Left lobe of liver (tissue), 2 donors: ENCODE measurements around the gene CD81. TPM values are rescaled to one million over a fixed set of nuclear protein-coding genes. Genes with fewer than 3 reads are reported as not detected.
"Not testable (repeated sequence)": the region's sequence is repeated elsewhere in the genome, so short reads cannot be mapped to it uniquely, and the experiment has no call there.

ENCODE experiments used
- ATAC-seq: fragments of 200-7000 bp; cut with Tn5 transposase; one replicate; pipeline ENCODE4 v1.9.1; 2020; ENCODE audit warnings: mild to moderate bottlenecking, moderate library complexity
- DNase-seq: peaks from one replicate; pipeline ENCODE4 v3.0.0-alpha.2; 2020; ENCODE audit warnings: low spot score
- total RNA-seq: library from RNA; stranded (reverse); gene quantifications from one replicate; pipeline ENCODE4 v1.2.1, GENCODE V29; 2021
- donor health status: DM: no; HTN: no; CAD: no; lungs with moderate emphysema.
- donor health status: DM: no; HTN: yes; CAD: no.

The CD81 gene, protein sequence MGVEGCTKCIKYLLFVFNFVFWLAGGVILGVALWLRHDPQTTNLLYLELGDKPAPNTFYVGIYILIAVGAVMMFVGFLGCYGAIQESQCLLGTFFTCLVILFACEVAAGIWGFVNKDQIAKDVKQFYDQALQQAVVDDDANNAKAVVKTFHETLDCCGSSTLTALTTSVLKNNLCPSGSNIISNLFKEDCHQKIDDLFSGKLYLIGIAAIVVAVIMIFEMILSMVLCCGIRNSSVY
- total RNA-seq = 564 TPM

- ATAC-seq (peak; percentile 72), DNase-seq (peak; percentile 77)
These were observed at the start of gene CD81 for GRCh38 chr11:2376751-2377451. Gene CD81, plus strand, starts transcription at chr11:2377310. Its CDS starts 240 bp downstream, at chr11:2377550.

DNA sequence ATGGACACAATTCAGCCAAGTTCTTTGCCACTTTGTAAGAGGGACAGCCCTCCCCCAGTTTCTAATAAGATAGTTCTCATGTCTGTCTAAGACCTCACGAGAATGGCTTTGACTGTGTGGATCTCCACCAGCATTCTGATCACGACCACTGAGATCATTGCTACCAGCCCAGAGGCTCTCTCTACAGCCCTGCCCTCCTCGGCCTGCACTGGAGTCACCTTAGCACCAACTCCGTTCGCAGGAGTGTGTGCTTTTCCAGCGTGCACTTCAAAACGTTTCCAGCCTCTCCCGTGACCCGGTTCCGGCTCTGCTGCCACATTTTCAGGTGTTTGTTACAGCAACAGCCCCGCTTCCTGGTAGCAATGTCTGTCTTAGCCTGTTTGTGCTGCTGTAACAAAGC is 49.1 kb upstream of the CD81 start:
- no peak for DNase-seq
- no peak for ATAC-seq

- ATAC-seq (no peak), DNase-seq (no peak)
These were observed 48.3 kb upstream of the CD81 start for GRCh38 chr11:2328656-2329354.

- DNase-seq = no peak
- no peak for ATAC-seq
These were observed 47.6 kb upstream of the CD81 start for GRCh38 chr11:2329551-2329950.

GRCh38 chr11:2330696-2331095 is 46.4 kb upstream of the CD81 start:
- DNase-seq (no peak), ATAC-seq (no peak)

- no peak for ATAC-seq
These were observed 45.7 kb upstream of the CD81 start for GRCh38 chr11:2331404-2331803.

DNA sequence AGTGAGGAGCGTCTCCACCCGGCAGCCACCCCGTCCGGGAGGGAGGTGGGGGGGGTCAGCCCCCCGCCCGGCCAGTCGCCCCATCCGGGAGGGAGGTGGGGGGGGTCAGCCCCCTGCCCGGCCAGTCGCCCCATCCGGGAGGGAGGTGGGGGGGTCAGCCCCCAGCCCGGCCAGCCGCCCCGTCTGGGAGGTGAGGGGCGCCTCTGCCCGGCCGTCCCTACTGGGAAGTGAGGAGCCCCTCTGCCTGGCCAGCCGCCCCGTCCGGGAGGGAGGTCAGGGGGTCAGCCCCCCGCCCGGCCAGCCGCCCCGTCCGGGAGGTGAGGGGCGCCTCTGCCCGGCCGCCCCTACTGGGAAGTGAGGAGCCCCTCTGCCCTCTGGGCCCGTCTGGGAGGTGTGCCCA is 44.5 kb upstream of the CD81 start:
- not testable (repeated sequence) for ATAC-seq, DNase-seq

More at GRCh38 chr11:2331404-2331803, 45.7 kb upstream of the CD81 start:
- no peak for DNase-seq

DNA sequence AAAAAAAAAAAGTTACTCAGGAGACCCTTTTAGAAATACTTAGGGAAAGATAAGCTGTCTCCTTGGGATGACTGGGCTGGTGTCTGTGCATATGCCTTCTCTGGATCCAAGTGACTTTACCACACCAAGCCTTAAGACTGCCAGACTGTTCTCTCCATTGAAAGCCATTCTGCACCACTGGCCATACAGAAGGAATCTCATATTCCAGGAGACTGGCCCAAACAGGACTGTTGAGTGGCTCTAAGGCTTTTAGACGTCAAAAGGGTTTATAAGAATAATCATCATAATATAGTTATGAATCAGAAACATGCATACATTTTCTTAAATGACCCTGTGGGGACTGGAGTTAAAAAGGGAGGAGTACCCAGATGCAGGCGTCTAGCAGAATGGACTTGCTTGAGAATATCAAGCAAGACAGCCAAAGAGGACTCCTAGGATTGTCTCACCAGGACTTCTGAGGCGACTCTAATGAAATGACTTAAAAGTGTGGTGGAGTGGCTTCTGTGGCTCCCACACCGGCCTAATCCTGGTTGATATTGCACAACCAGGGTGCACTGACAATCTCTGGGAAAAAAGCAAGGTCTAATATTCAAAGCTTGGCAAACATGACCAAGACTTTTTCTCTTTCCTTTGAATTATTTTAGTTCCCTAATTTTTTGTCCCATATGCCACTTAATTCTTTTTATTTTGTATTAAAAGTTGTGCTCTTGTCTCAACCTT is 43.5 kb upstream of the CD81 start:
- peak; percentile 84 for ATAC-seq
- not testable (repeated sequence) for DNase-seq

DNA sequence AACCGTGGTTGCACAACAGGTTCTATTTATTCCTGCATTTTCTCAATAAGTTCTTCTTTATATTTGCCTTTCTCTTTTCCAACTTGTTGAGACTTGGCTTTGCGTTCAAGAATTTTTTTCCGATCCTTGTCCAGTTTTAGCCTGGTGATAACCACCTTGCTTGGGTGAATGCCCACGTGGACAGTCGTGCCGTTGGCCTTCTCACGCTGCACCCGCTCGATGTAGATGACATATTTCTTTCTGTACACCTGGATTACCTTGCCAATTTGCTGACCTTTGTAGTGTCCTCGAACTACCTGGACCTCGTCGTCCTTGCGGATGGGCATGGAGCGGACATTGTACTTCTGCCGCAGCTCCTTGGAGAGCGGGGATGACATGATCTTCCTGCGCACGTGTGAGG is 41.8 kb upstream of the CD81 start:
- not testable (repeated sequence) for ATAC-seq, DNase-seq

DNA sequence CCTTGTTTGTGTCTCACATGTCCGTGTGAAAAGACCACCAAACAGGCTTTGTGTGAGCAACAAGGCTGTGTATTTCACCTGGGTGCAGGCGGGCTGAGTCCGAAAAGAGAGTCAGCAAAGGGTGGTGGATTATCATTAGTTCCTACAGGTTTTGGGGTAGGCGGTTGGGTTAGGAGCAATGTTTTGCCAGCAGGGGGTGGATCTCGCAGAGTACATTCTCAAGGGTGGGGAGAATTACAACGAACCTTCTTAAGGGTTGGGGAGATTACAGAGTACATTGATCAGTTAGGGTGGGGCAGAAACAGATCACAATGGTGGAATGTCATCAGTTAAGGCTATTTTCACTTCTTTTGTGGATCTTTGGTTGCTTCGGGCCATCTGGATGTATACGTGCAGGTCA is 38.4 kb upstream of the CD81 start:
- not testable (repeated sequence) for ATAC-seq, DNase-seq

DNA sequence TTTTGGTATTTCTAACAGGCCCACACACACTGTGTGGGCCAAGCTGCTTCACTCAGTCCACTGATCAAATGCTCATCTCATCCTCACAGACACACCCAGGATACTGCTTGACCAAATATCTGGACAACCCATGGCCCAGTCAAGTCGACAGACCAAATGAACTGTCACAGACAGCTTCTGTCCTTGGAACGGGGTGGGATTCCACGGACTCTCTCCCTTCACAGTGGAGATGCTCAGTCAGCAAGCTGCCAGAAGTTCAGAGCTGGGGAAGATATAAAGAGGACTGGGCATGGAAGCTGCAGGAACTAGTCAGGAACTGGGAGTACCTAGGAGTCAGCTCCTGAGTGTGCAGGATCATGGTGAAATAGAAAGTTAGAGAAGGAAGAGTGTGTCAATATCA is 34.6 kb upstream of the CD81 start:
- ATAC-seq (no peak), DNase-seq (no peak)

DNA sequence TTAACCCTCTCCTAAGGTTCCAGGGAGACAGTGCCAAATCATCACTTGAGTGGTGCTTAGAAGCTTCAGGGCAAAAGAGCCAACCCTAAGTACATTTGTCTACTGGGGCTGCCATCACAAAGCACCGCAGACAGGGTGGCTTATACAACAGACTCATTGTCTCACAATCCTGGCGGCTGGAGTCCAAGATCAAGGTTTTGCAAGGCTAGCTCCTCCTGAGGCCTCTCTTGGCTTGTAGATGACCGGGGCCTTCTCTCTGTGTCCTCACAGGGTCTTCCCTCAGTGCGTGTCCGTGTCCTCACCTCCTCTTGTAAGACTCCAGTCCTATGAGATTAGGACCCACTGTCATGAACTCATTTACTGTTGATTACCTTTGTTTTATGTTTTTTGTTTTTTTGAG is 34.1 kb upstream of the CD81 start:
- DNase-seq (no peak), ATAC-seq (no peak)

DNA sequence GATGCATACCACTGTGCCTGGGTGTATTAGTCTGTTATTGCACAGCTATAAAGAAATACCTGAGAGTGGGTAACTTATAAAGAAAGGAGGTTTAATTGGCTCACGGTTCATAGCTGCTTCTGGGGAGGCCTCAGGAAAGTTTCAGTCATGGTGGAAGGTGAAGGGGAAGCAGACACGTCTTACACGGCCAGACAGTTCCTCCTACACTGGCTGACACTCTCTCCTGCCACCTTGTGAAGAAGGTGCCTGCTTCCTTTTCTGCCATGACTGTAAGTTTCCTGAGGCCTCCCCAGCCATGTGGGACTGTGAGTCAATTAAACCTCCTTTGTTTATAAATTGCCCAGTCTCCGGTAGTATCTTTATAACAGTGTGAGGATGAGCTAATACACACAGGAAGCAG is 33.6 kb upstream of the CD81 start:
- ATAC-seq = no peak
- DNase-seq = no peak

GRCh38 chr11:2345050-2345449 is 32.1 kb upstream of the CD81 start:
- no peak for DNase-seq
- ATAC-seq = no peak

DNA sequence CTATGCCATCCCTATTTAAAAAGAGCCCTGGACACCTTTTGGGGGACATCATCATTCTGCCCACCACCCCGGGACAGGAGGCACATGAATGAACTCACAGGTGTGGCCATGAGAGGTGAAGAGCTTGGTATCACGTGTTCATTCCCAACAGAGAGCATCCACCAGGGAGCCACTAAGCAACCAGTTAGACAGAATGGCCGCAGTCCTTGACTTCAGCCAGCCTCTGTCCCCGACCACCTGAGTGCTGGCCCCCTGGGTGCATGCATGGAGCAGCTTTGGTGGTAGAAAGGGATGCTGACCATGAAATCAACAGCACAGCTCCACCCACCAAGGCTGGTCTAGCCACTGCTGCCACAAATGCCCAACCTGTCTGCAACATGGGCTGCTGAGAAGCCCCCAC is 31.1 kb upstream of the CD81 start:
- no peak for ATAC-seq
- DNase-seq = no peak

- ATAC-seq (no peak), DNase-seq (no peak)
These were observed 30.4 kb upstream of the CD81 start for GRCh38 chr11:2346586-2347307.

DNA sequence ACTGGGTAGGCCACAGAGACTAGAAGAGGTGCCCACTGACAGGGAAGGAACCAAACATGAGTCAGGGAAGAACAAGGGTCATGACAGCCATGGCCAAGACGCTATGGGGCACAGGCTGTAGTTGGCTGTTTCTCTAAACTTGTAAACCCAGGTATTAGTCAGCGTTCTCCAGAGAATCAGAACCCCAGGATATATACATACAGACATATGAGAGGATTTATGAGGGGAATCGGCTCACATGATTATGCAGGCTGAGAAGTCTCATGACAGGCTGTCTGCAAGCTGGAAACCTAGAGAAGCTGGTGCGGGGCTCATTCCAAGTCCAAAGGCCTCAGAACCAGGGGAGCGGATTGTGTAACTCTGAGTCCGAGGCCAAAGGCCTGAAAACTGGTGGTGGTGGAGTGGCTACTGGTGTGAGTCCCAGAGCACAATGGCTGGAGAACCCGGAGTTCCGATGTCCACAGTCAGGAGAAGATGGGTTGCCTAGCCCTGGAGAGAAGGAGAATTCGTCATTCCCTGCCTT is 29.7 kb upstream of the CD81 start:
- DNase-seq = peak; percentile 90
- ATAC-seq = peak; percentile 96

DNA sequence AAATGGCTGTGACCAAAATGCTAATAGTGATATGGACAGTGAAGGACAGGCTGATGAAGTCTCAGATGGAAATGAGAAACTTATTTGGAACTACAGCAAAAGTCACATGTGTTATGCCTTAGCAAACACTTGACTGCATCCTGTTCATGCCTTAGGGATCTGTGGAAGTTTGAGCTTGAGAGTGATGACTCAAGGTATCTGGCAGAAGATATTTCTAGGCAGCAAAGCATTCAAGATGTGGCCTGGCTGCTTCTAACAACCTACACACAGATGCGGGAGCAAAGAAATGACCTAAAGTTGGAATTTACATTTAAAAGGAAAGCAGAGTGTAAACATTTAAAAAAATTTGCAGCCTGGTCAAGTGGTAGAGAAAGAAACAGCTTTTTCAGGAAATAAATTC is 28.1 kb upstream of the CD81 start:
- ATAC-seq = no peak
- DNase-seq = no peak

- DNase-seq (no peak), ATAC-seq (peak; percentile 41)
These were observed 25.4 kb upstream of the CD81 start for GRCh38 chr11:2351701-2352100.

GRCh38 chr11:2352420-2352819 is 24.7 kb upstream of the CD81 start:
- ATAC-seq = no peak
- DNase-seq = no peak
